ENCODE data around the gene AP1M1. TPM values are rescaled to one million over a fixed set of nuclear protein-coding genes. Genes with fewer than 3 reads are reported as not detected.

The AP1M1 gene
- total RNA-seq, 1 experiment from 2014 or later = 30.3 TPM

- peaks cover 0 to 21% of the 10 kb centered on the region in 2 experiments; a peak in 2 of 4 replicates for H3K4me1 Mint-ChIP-seq
- peaks cover 4% of the 10 kb centered on the region; the same call in 1 of the 2 replicates for H3K27me3 Mint-ChIP-seq (ENCODE audit: low read depth)
- Histone ChIP-seq H3K23ac (ENCODE audit: insufficient read length, low read depth, low read length) (no peak overlapping the region), H2BK15ac (ENCODE audit: low read depth, low read length) (no peak overlapping the region), H2BK5ac (ENCODE audit: insufficient read length, low read length) (no peak overlapping the region), H2BK12ac (ENCODE audit: insufficient read length, low read depth, low read length) (no peak overlapping the region), H2AK5ac (ENCODE audit: insufficient read length, low read length) (no peak overlapping the region), H3K9ac (ENCODE audit: extremely low read depth, insufficient read length, low read length) (no peak overlapping the region), H3K4me1 (ENCODE audit: insufficient read depth, low read length) (no peaks in the 10 kb centered on the region), H3K23me2 (ENCODE audit: insufficient read length, low read depth, low read length, poor library complexity, severe bottlenecking) (no peaks in the 10 kb centered on the region), H4K5ac (ENCODE audit: insufficient read length, low read depth, low read length) (no peak overlapping the region), H2BK20ac (ENCODE audit: low read depth, low read length, poor library complexity, severe bottlenecking) (no peak overlapping the region), H3K9me3 (ENCODE audit: control insufficient read depth, low read depth, low read length) (no peaks in the 10 kb centered on the region), H3K4me2 (ENCODE audit: insufficient read depth, insufficient read length, low read length) (no peak overlapping the region), H3K27me3 (ENCODE audit: insufficient read depth, low read length) (no peaks in the 10 kb centered on the region), H4K91ac (ENCODE audit: insufficient read length, low read depth, low read length) (no peak overlapping the region), H3K79me2 (ENCODE audit: insufficient read depth, low read length) (no peaks in the 10 kb centered on the region), H4K20me1 (ENCODE audit: control insufficient read depth, insufficient read depth, insufficient read length) (no peaks in the 10 kb centered on the region), H2AFZ (ENCODE audit: low read length) (no peak overlapping the region), H4K8ac (replicated peaks; ENCODE audit: insufficient read length, low read depth, low read length) (no peak overlapping the region), H3K18ac (ENCODE audit: insufficient read length, low read depth, low read length) (no peak overlapping the region), H3T11ph (ENCODE audit: low read length) (no peak overlapping the region), H3K27ac (ENCODE audit: insufficient read length, low read depth, low read length) (no peak overlapping the region), H3K79me1 (ENCODE audit: insufficient read depth, low read depth, low read length, poor library complexity, severe bottlenecking) (no peaks in the 10 kb centered on the region), H3K14ac (ENCODE audit: insufficient read depth, low read length) (no peak overlapping the region; the same call in 1 of the 2 replicates), H2BK120ac (ENCODE audit: low read depth, low read length, poor library complexity, severe bottlenecking) (no peak overlapping the region), H3K56ac (ENCODE audit: insufficient read length, low read depth, low read length) (no peak overlapping the region), H3K4ac (ENCODE audit: low read depth, low read length) (no peak overlapping the region)
- no peak overlapping the region for H3K4me3 Mint-ChIP-seq
- no peak for TF ChIP-seq CTCF (conservative IDR thresholded peaks at IDR 0.05)
- H3K27ac Mint-ChIP-seq = peak overlapping the region in 1 of 3 experiments; percentile 85; a peak in 3 of 7 replicates
- DNase-seq = no peak
- no peaks in the 10 kb centered on the region; a peak in 1 of 5 replicates for H3K9me3 Mint-ChIP-seq
- no peaks in the 10 kb centered on the region for H3K36me3 Mint-ChIP-seq (ENCODE audit: insufficient read depth in 1 of 3, low read depth in 3 of 3)
- no CpG with 5 or more reads among the region's 36 CpGs for WGBS (ENCODE audit: extremely low coverage, insufficient read length, low lambda C conversion rate)
Measured at GRCh38 chr19:16283210-16284061, 85.7 kb downstream of the AP1M1 start.

Measured in H9 (cell line).